Kidney epithelial cell (primary cell): ENCODE measurements around the gene RPS6KA5. TPM values are rescaled to one million over a fixed set of nuclear protein-coding genes. Genes with fewer than 3 reads are reported as not detected.

Source experiments
- DNase-seq: peaks from one replicate; pipeline ENCODE4 v3.0.0-alpha.2; 2010; ENCODE audit warnings: low read depth
- H3K27me3 ChIP-seq: 2 replicates; pipeline ENCODE4 v1.6.0; 2011; ENCODE audit warnings: low read length; ENCODE audit not compliant: control insufficient read depth, insufficient read depth
- H3K36me3 ChIP-seq: 2 replicates; pipeline ENCODE4 v1.5.1; 2011; ENCODE audit warnings: low read length; ENCODE audit not compliant: control insufficient read depth, insufficient read depth
- H3K4me3 ChIP-seq: 2 replicates; pipeline ENCODE4 v1.5.1; 2011; ENCODE audit warnings: low read depth, mild to moderate bottlenecking, control low read depth, low read length
- CTCF ChIP-seq: IDR thresholded peaks from 2 replicates; pipeline ENCODE4 v1.5.1; 2011; ENCODE audit warnings: mild to moderate bottlenecking, moderate library complexity, low read length, control low read depth, inconsistent platforms; ENCODE audit not compliant: insufficient read depth, poor library complexity, severe bottlenecking
- total RNA-seq: library from RNA; depleted of rRNA; stranded (reverse); fragments of >200 nt; gene quantifications from 2 replicates; pipeline ENCODE4 v1.2.3, GENCODE V29; 2015

Gene RPS6KA5
- total RNA-seq, 1 donor from 2014 or later = 3.7 TPM

GRCh38 chr14:90814806-90815571, 245.5 kb downstream of the RPS6KA5 start:
- Histone ChIP-seq H3K36me3 (no peaks in the 10 kb centered on the region), H3K27me3 (no peaks in the 10 kb centered on the region), H3K4me3 (peak overlapping the region; percentile 78)
- no peak for DNase-seq
- no peak for TF ChIP-seq CTCF

GRCh38 chr14:90813442-90813841, 247.0 kb downstream of the RPS6KA5 start:
- Histone ChIP-seq H3K36me3 (no peaks in the 10 kb centered on the region), H3K4me3 (no peak overlapping the region), H3K27me3 (no peaks in the 10 kb centered on the region)
- no peak for TF ChIP-seq CTCF
- no peak for DNase-seq

GRCh38 chr14:90812109-90812508, 248.3 kb downstream of the RPS6KA5 start:
- Histone ChIP-seq H3K27me3 (no peaks in the 10 kb centered on the region), H3K36me3 (no peaks in the 10 kb centered on the region), H3K4me3 (no peak overlapping the region)
- TF ChIP-seq CTCF = no peak
- no peak for DNase-seq

GRCh38 chr14:90811641-90812040, 248.8 kb downstream of the RPS6KA5 start:
- no peak overlapping the region for H3K4me3 ChIP-seq
- no peak for DNase-seq
- H3K27me3 ChIP-seq = no peaks in the 10 kb centered on the region
- no peak for TF ChIP-seq CTCF
- H3K36me3 ChIP-seq = no peaks in the 10 kb centered on the region

GRCh38 chr14:90810806-90811205, 249.6 kb downstream of the RPS6KA5 start:
- DNase-seq = no peak
- TF ChIP-seq CTCF = no peak
- Histone ChIP-seq H3K27me3 (no peaks in the 10 kb centered on the region), H3K4me3 (no peak overlapping the region), H3K36me3 (no peaks in the 10 kb centered on the region)

GRCh38 chr14:90809530-90810312, 250.7 kb downstream of the RPS6KA5 start:
- no peak for DNase-seq
- H3K4me3 ChIP-seq = no peak overlapping the region
- no peaks in the 10 kb centered on the region for H3K27me3 ChIP-seq
- no peak for TF ChIP-seq CTCF
- H3K36me3 ChIP-seq = no peaks in the 10 kb centered on the region
